Activated CD8-positive, alpha-beta memory T cell treated with anti-CD3 and anti-CD28 coated beads for 24 hours (primary cell): Measurements from ENCODE around the gene TCTN1.
"Not testable (repeated sequence)": the region's sequence is repeated elsewhere in the genome, so short reads cannot be mapped to it uniquely, and the experiment has no call there.

Experiments
- DNase-seq: peaks from one replicate; pipeline ENCODE4 v3.0.0-alpha.2; 2020

Gene TCTN1

DNA sequence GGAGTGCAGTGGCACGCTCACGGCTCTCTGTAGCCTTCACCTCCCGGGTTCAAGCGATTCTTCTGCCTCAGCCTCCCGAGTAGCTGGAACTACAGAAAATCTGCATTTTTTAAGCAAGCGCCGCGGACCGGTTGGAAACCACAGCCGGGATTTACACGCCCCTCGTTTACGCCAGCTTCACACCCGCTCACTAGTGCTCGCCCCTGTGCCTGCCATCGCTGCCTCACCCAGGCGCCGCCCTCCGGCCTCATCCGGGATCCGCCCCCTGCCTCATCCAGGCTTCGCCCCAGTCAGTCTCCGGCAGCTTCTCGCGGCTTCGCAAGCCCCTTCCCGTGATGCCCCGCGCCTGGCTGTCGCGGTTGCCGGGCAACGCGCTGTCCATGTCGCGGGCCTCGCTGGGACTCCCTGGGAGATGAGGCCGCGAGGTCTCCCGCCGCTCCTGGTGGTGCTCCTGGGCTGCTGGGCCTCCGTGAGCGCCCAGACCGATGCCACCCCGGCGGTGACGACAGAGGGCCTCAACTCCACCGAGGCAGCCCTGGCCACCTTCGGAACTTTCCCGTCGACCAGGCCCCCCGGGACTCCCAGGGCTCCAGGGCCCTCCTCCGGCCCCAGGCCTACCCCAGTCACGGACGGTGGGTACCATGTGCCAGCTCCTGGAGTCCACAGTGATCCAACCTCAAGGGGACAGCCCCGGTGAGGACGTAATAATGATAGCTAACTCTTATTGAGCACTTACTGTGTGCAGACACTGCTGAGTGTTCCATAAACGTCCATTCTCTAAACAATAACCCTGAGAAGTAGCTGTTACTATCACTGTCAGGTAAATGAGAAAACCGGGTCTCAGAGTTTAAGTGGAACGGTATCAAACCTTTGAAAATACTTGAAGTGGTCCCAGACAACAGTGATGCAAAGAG, at the start of gene TCTN1:
Gene TCTN1, plus strand, starts transcription at position 359 of the 914 bp plus-strand sequence. Its CDS starts 54 bp downstream, at position 413.
- peak; percentile 98 for DNase-seq

- no peak for DNase-seq
Observed at GRCh38 chr12:110564471-110564991, 49.4 kb upstream of the TCTN1 start.

- DNase-seq, result peak; percentile 52
Observed at GRCh38 chr12:110565894-110566871, 47.7 kb upstream of the TCTN1 start.

DNA sequence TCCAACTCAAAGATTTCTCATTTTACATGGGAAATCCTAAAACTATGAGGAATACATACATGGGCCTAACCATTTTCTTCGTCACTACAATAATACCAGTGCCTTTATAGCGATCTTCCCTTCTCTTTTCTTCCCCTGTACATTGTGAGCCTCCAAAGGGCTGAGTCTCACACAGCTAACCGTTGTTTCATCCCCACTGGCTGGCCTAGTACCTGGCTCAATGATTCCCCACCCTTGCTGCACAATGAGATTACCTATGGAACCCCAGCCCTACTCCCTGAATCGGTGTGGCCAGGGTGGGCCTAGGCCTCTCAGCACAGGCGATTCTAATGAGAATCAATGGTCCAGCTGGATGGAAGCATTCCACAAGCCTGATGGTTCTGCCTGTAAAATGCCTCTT, 46.9 kb upstream of the TCTN1 start:
- DNase-seq, result peak; percentile 32

DNA sequence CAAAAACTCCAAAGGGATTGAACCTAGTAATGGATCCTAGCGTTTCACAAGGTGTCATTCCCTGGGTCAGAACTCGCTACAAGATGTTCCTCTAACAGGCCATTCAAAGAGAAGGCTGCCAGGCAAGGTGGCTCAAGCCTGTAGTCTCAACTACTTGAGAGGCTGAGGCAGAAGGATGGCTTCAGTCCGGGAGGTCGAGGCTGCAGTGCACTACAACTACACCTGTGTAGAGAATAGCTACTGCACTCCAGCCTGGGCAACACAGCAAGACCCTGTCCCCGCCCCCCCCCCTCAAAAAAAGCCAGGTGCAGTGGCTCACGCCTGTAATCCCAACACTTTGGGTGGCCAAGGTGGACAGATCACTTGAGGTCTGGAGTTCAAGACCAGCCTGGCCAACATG, 45.2 kb upstream of the TCTN1 start:
- DNase-seq, result peak; percentile 45

DNA sequence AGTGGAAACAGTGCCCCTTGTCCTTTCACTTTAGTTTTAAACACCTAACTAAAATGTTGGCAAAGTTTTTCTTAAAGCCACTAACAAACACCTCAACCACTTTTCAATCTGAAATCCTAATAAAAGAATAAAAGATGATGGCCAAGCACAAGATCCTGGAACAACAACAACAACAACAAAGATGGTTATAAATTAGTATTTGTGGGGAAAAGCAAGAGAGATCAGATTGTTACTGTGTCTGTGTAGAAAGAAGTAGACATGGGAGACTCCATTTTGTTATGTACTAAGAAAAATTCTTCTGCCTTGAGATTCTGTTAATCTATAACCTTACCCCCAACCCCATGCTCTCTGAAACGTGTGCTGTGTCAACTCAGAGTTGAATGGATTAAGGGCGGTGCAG, 44.1 kb upstream of the TCTN1 start:
- not testable (repeated sequence) for DNase-seq

DNA sequence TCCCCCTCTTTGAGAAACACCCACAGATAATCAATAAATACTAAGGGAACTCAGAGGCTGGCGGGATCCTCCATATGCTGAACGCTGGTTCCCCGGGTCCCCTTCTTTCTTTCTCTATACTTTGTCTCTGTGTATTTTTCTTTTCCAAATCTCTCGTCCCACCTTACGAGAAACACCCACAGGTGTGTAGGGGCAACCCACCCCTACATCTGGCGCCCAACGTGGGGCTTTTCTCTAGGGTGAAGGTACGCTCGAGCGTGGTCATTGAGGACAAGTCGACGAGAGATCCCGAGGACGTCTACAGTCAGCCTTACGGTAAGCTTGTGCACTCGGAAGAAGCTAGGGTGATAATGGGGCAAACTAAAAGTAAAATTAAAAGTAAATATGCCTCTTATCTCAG, 43.1 kb upstream of the TCTN1 start:
- DNase-seq, result not testable (repeated sequence)

- no peak for DNase-seq
Observed at GRCh38 chr12:110574044-110574443, 39.9 kb upstream of the TCTN1 start.

DNA sequence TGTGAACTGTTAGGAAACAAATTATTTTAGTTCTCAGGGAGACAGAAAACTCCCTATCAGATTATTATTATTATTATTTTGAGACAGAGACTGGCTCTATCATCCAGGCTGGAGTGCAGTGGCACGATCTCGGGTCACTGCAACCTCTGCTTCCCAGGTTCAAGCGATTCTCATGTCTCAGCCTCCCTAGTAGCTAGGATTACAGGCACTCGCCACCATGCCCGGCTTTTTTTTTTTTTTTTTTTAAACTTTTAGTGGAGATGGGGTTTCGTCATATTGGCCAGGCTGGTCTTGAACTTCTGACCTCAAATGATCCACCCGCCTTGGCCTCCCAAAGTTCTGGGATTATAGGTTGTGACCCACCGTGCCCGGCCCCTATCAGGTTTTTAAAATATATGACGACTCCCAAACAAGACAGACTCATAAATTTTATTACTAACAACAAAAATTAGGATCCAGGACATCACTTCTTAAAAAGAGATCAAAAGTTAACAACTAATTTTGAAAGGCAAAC, 39.2 kb upstream of the TCTN1 start:
- not testable (repeated sequence) for DNase-seq

- no peak for DNase-seq
Observed at GRCh38 chr12:110575326-110575725, 38.6 kb upstream of the TCTN1 start.

GRCh38 chr12:110576504-110576903, 37.4 kb upstream of the TCTN1 start:
- no peak for DNase-seq

GRCh38 chr12:110577864-110578693, 35.9 kb upstream of the TCTN1 start:
- peak; percentile 63 for DNase-seq

DNA sequence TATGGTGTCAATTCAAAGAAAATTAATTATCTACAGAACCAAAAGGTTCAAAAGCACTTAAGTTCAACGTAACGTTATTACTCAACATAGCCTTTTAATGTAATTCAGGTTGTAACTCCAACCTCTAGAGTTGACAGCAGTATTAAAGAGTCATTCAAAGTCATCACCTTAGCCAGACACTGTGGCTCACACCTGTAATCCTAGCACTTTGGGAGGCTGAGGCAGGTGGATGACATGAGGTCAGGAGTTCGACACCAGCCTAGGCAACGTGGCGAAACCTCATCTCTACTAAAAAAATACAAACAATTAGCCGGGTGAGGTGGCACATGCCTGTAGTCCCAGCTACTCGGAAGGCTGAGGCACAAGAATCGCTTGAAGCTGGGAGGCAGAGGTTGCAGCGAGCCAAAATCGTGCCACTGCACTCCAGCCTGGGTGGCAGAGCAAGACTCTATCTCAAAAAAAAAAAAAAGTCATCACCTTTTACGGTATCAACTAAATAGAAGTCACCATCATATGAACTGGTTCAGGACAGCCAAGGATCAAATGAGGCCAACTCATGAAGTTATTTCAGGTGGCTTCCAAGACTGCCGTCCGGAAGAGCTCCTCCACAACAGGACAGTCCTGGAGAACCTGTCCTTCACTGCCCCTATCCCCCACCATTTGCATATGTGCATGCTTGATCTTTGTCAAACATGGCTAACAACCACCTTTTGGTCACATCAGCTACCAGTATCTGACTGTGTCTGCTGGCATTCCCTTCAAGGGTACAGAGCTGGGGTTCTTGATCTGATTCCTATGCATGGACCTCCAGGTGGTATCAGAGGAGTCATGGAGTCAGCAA, 35.0 kb upstream of the TCTN1 start:
- DNase-seq, result peak; percentile 71

DNA sequence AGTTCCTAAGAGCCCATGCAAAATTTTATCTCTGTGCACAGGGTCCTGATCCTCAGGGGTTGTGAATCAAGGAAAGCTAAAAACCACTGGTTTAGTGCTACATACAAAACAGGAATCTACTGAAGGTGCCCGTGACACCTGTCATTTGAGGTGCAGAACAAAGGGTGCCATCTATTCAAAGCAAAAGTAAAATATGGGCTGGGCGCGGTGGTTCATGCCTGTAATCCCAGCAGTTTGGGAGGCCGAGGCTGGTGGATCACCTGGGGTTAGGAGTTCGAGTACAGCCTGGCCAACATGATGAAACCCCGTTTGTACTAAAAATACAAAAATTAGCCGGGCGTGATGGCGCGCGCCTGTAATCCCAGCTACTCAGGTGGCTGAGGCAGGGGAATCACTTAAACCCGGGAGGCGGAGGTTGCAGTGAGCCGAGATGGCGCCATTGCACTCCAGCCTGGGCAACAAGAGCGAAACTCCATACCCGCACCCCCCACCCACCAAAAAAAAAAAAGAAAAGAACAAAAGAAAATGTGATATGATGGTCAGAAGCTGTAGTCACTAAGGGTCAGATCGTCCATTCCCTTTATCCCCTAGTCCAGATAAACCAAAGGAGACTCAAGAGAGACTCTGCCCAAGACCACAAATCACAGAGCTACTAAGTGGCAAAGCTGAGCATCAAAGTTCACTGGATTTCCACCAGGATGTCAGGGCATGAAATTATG, 34.2 kb upstream of the TCTN1 start:
- no peak for DNase-seq

- no peak for DNase-seq
Observed at GRCh38 chr12:110581931-110582275, 32.0 kb upstream of the TCTN1 start.

- DNase-seq, result peak; percentile 89
Observed at GRCh38 chr12:110582276-110583136, 31.4 kb upstream of the TCTN1 start.

- DNase-seq, result peak; percentile 97
Observed at GRCh38 chr12:110583137-110584059, 30.5 kb upstream of the TCTN1 start, which contains the start of gene PPTC7. PPTC7 (minus strand) TSS chr12:110583318; CDS start chr12:110583031, 287 bp downstream.

DNA sequence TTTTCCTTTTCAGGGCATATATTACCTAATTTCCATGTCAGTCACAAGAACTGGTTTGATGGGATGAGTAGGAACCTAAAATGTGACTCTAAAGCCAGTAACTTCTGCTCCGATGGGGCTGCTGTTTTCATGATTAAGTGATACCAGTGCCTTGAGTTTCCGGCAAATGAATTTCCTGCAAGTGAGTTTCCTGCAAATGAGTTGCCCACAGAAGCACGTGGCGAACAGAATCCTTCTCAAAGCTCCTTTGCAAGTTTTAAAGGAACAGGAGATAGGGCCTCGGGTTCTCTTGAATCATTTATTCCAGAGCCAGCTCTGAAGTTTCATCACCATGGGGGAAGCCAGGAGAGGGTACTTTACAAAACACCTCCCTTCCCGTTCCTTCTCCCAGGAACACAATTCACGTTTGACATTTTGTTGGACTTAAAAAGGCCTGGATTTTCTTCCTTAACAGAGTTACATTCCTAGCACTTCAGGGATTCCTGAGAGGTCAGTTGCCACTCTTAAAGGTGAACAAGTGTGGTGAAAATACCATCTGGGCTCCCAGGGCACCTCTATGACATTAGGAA, 28.6 kb upstream of the TCTN1 start:
- DNase-seq, result no peak
